Thyroid gland (tissue), 4 donors: ENCODE data around the gene PNPLA3. TPM values are rescaled to one million over a fixed set of nuclear protein-coding genes. Genes with fewer than 3 reads are reported as not detected.

ENCODE experiments used
- DNase-seq, 2 donors: peaks; one replicate each; pipeline ENCODE4 v3.0.0-alpha.2; 2019
- H3K27ac ChIP-seq, 3 donors: fragments of 200-600 bp; sonication (generic); 1 replicate in 2 of 3; 2 replicates in 1 of 3; pipeline ENCODE4 v1.5.1; 2016 to 2019; ENCODE audit warnings: mild to moderate bottlenecking in 1 of 3, moderate library complexity in 1 of 3
- H3K27me3 ChIP-seq: fragments of 200-600 bp; sonication (generic); one replicate; pipeline ENCODE4 v1.5.1; 2019
- H3K36me3 ChIP-seq, 2 donors: fragments of 200-600 bp; sonication (generic); one replicate each; pipeline ENCODE4 v1.5.1; 2016 to 2019
- H3K4me1 ChIP-seq, 2 donors: fragments of 200-600 bp; sonication (generic); one replicate each; pipeline ENCODE4 v1.5.1; 2017 to 2019
- H3K4me3 ChIP-seq, 3 donors: fragments of 200-600 bp; sonication (generic); replicated peaks in 1 of 3; 1 replicate in 2 of 3; 2 replicates in 1 of 3; pipeline ENCODE4 v1.5.1; 2016; ENCODE audit warnings: mild to moderate bottlenecking in 1 of 3
- H3K9me3 ChIP-seq: fragments of 200-600 bp; sonication (generic); one replicate; pipeline ENCODE4 v1.5.1; 2017
- CTCF ChIP-seq, 6 experiments: fragments of 200-600 bp in 3 of 6; fragments of 450-650 bp in 3 of 6; sonication (generic) in 3 of 6; IDR thresholded peaks; one replicate each; pipeline ENCODE4 v1.5.1; 2016 to 2019; ENCODE audit warnings: antibody characterized with exemption in 6 of 6, mild to moderate bottlenecking in 2 of 6, inconsistent platforms in 1 of 6, moderate library complexity in 1 of 6
- POLR2A ChIP-seq, 2 donors: fragments of 450-650 bp; IDR thresholded peaks; one replicate each; pipeline ENCODE4 v1.6.1; 2017; ENCODE audit warnings: antibody characterized with exemption in 2 of 2, mild to moderate bottlenecking in 2 of 2, moderate library complexity in 1 of 2
- WGBS, 2 donors: methylation state at CpG; one replicate each; pipeline ENCODE4 v1.1.5; 2017; 5-methylcytosine and 5-hydroxymethylcytosine counted together
- intact Hi-C: fragments of 100-400 bp; cut with DNase I; formaldehyde crosslinking; loops from one replicate; pipeline ENCODE4 v1.15.1; 2023
- total RNA-seq, 4 donors: library from RNA; depleted of rRNA; stranded (reverse); fragments of >200 nt; gene quantifications; one replicate each; pipeline ENCODE4 v1.2.3, GENCODE V29; 2016

Gene PNPLA3
- total RNA-seq, 4 donors from 2014 or later, result 0.11 to 0.13 TPM; not detected in 2

GRCh38 chr22:43886231-43886630 is 37.4 kb upstream of the PNPLA3 start:
- H3K27ac ChIP-seq, result no peak overlapping the region
- intact Hi-C loops, result no loop called here
- H3K4me1 ChIP-seq, result no peaks in the 10 kb centered on the region
- H3K4me3 ChIP-seq, result no peak overlapping the region
- no peak for TF ChIP-seq POLR2A (IDR thresholded peaks at IDR 0.05)
- TF ChIP-seq CTCF (IDR thresholded peaks at IDR 0.05), result no peak
- H3K9me3 ChIP-seq, result no peaks in the 10 kb centered on the region
- 77% methylated on average over 6 to 8 of the region's 8 CpGs for WGBS, 2 donors
- no peak for DNase-seq
- peaks cover 7% of the 10 kb centered on the region for H3K27me3 ChIP-seq
- H3K36me3 ChIP-seq, result no peaks in the 10 kb centered on the region

GRCh38 chr22:43887391-43887790 is 36.2 kb upstream of the PNPLA3 start:
- Histone ChIP-seq H3K27me3 (peaks cover 12% of the 10 kb centered on the region), H3K4me3 (no peak overlapping the region), H3K27ac (no peak overlapping the region), H3K36me3 (no peaks in the 10 kb centered on the region), H3K4me1 (no peaks in the 10 kb centered on the region), H3K9me3 (no peaks in the 10 kb centered on the region)
- WGBS, 2 donors, result 38 to 83% methylated on average over 2 of the region's 4 CpGs
- DNase-seq, result no peak
- intact Hi-C loops, result no loop called here
- TF ChIP-seq POLR2A (IDR thresholded peaks at IDR 0.05) (no peak), CTCF (IDR thresholded peaks at IDR 0.05) (no peak)

GRCh38 chr22:43888740-43889139 is 34.9 kb upstream of the PNPLA3 start:
- H3K27ac ChIP-seq, result no peak overlapping the region

GRCh38 chr22:43889201-43889859 is 34.3 kb upstream of the PNPLA3 start:
- intact Hi-C loops, result no loop called here
- H3K9me3 ChIP-seq, result no peaks in the 10 kb centered on the region
- H3K27me3 ChIP-seq, result peaks cover 12% of the 10 kb centered on the region
- no peaks in the 10 kb centered on the region for H3K4me1 ChIP-seq
- 68 to 84% methylated on average over 11 to 16 of the region's 16 CpGs for WGBS, 2 donors
- no peak overlapping the region for H3K27ac ChIP-seq
- no peak overlapping the region for H3K4me3 ChIP-seq
- no peak for DNase-seq
- TF ChIP-seq POLR2A (IDR thresholded peaks at IDR 0.05), result no peak
- TF ChIP-seq CTCF (IDR thresholded peaks at IDR 0.05), result no peak
- no peaks in the 10 kb centered on the region for H3K36me3 ChIP-seq

More at GRCh38 chr22:43888740-43889139, 34.9 kb upstream of the PNPLA3 start:
- intact Hi-C loops, result no loop called here
- Histone ChIP-seq H3K9me3 (no peaks in the 10 kb centered on the region), H3K27me3 (peaks cover 12% of the 10 kb centered on the region), H3K4me3 (no peak overlapping the region), H3K36me3 (no peaks in the 10 kb centered on the region), H3K4me1 (no peaks in the 10 kb centered on the region)
- no peak for TF ChIP-seq CTCF (IDR thresholded peaks at IDR 0.05)
- no peak for DNase-seq
- WGBS, 2 donors, result 58 to 92% methylated on average over 2 to 3 of the region's 4 CpGs

- Histone ChIP-seq H3K4me3 (no peak overlapping the region), H3K4me1 (no peaks in the 10 kb centered on the region), H3K27me3 (peaks cover 12% of the 10 kb centered on the region), H3K27ac (no peak overlapping the region), H3K9me3 (no peaks in the 10 kb centered on the region), H3K36me3 (no peaks in the 10 kb centered on the region)
- TF ChIP-seq POLR2A (IDR thresholded peaks at IDR 0.05) (no peak), CTCF (IDR thresholded peaks at IDR 0.05) (no peak)
- intact Hi-C loops, result no loop called here
- 52 to 63% methylated on average over 3 to 4 of the region's 4 CpGs for WGBS, 2 donors
- DNase-seq, result no peak
Measured at GRCh38 chr22:43889860-43890253, 33.7 kb upstream of the PNPLA3 start.
